Astrocyte of the cerebellum (primary cell): ENCODE data around the gene GOLIM4.

Experiments used
- DNase-seq: peaks from one replicate; pipeline ENCODE4 v3.0.0-alpha.2; 2011; ENCODE audit warnings: low read depth
- H3K4me3 ChIP-seq: 2 replicates; pipeline ENCODE4 v1.5.1; 2011; ENCODE audit warnings: mild to moderate bottlenecking, low read depth, low read length, moderate library complexity
- in situ Hi-C: cut with HindIII; loops from 2 replicates; pipeline ENCODE4 v1.10.0; 2017; ENCODE audit warnings: low sequenced_read_pairs
- TF ChIP-seq, protein P1 (sequence below): IDR thresholded peaks from 2 replicates; pipeline ENCODE4 v1.5.1; 2012; ENCODE audit warnings: low read length, low read depth, moderate library complexity, mild to moderate bottlenecking; ENCODE audit errors: missing control alignments

GOLIM4 gene

DNA sequence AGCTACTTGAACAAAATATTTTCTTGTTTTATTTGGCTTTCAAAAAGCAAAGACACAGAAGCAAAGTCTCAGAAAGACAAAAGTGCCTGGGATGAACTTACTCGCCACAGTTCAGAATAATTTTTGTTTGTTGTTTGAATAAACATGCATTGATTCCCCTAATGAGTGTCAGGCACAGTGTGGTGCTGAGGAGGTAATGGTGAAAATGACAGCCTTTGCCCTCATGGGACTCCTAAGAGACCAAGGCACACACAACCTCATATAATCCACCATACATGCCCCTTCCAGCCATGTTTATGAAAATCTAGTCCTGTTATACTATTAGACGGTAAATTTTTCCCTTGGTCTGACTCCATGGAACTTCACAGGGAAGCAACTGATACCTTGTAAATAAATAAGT, 2.5 kb downstream of the GOLIM4 start:
- in situ Hi-C loops = no loop called here
- peak overlapping the region; percentile 91 for H3K4me3 ChIP-seq
- TF ChIP-seq, protein P1, sequence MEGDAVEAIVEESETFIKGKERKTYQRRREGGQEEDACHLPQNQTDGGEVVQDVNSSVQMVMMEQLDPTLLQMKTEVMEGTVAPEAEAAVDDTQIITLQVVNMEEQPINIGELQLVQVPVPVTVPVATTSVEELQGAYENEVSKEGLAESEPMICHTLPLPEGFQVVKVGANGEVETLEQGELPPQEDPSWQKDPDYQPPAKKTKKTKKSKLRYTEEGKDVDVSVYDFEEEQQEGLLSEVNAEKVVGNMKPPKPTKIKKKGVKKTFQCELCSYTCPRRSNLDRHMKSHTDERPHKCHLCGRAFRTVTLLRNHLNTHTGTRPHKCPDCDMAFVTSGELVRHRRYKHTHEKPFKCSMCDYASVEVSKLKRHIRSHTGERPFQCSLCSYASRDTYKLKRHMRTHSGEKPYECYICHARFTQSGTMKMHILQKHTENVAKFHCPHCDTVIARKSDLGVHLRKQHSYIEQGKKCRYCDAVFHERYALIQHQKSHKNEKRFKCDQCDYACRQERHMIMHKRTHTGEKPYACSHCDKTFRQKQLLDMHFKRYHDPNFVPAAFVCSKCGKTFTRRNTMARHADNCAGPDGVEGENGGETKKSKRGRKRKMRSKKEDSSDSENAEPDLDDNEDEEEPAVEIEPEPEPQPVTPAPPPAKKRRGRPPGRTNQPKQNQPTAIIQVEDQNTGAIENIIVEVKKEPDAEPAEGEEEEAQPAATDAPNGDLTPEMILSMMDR = no peak
- DNase-seq = no peak

DNA sequence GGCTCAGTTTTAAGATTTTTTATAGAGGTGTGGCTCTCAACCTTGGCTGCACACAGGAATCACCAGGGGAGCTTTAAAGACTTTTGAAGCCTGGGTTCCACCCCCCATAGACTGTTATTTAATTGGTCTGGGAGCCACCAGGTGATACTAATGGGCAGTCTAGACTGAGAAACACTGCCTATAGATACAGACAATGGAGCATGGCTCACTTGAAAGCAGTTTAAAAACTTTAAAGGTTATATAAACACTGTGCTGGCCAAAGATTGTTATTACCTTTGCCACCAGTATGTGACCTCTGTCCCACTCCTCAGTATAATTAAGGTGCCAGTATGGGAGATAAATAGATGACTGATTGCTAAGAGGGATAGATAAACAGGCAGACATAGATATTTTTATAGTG, 3.8 kb downstream of the GOLIM4 start:
- in situ Hi-C loops = no loop called here
- no peak for DNase-seq
- TF ChIP-seq, protein P1 = no peak
- no peak overlapping the region for H3K4me3 ChIP-seq

DNA sequence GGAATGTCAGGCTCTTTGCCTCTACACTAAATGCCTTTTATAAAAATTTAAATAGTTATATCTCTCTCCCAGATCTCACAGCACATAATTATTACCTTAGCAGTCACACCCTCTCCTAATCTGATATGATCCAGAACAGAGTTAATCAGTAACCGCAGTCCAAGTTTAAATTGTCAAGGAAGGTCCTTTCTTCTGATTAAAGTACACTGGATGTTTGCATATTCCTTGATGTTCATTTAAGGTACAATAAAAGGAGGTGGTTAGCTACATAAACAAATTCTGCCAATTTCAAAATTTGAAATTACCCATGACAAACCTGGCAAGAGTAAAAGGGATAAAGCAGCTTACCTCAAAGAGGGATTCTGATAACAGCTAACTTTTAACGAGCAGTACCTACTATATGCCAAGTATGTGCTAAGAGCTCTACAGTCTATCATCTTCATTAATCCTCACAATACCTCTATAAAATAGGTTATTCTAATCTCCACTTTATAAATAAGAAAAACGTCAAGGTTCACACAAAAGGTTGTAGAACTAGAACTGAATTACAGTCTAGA, 4.3 kb downstream of the GOLIM4 start:
- no peak for DNase-seq
- TF ChIP-seq, protein P1 = no peak
- in situ Hi-C loops = no loop called here
- no peak overlapping the region for H3K4me3 ChIP-seq

DNA sequence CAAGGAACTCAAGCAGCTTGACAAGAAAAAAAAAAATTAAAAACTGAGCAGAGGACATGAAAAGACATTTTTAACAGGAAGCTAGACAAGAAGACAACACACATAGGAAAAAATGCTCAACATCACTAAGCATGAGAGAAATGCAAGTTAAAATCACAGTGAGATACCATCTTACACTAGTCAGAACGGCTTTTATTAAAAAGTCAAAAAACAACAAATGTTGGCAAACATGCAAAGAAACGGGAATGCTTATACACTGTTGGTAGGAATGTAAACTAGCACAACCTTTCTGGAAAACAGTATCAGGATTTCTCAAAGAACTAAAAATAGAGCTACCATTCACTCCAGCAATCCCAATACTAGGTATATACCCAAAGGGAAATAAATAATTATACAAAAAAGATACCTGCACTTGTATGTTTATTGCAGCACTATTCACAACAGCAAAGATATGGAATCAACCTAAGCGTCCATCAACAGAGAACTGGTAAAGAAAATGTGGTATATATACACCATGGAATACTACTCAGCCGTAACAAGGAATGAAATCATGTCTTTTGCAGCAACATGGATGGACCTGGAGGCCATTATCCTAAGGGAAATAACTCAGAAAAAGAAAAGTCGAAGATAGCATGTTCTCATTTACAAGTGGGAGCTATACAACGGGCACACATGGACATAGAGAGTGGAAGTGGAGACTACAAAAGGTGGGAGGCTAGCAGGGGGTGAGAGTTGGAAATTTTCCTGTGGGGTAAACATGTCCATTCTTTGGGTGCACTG, 5.2 kb downstream of the GOLIM4 start:
- in situ Hi-C loops = no loop called here

DNA sequence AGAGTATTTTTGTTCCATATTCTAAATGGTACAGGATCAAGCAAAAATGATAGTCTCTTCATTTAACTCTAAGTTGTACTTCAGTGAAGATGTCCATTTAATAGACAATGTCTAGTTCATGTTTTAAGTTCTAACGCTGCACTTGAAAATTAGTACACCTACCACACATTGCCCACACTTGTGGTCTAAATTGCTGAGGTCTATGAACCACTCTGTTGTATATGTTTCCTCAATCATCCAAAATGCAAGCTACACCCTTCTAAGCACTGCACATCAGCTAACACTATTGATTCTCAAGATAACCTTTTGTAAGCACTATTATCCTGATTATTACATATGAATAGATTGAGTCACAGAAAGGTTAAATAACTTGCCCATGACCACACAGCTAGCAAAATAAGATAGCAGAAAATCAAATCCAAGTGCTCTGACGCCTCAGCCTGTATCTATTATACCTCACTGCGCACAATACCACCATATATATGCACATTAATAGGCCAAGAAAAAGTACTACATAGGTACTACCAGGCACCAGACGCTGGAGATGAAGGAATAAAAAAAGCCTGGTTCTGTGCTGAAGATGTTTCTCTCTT, 6.4 kb downstream of the GOLIM4 start:
- no peak overlapping the region for H3K4me3 ChIP-seq
- in situ Hi-C loops = no loop called here
- no peak for DNase-seq
- TF ChIP-seq, protein P1 = no peak

More for the DNA sequence above, 5.2 kb downstream of the GOLIM4 start:
- no peak for DNase-seq
- no peak overlapping the region for H3K4me3 ChIP-seq
- TF ChIP-seq, protein P1 = no peak

DNA sequence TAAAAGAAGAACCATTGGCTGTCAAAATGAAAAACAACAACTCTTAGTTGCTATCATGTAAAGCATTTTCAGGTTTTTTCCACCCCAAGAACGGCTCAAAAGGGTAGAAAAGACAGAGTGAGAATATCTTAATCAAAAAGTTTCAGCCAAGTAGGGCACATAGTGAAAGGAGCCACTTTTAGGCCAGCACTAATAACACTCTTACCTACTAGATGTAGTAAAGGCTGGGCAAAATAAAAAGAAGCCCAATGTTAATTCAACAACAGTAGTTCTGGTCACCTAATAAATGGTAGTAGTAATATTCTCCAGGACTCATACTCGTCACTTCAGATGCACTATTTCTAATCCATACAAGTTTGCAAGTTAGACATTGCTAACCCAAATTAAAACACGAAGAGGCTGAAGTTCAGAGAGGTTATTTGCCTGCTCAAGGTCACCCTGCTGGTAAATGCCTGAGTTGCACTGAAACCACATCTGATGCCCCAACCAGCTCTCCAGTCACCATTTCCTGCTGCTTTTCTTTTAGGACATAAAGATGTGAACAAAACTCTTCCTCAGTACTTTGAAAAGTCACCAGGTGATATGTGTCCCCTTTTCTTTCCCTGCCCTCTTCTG, 7.5 kb downstream of the GOLIM4 start:
- DNase-seq = no peak
- H3K4me3 ChIP-seq = no peak overlapping the region
- in situ Hi-C loops = no loop called here
- TF ChIP-seq, protein P1 = peak; percentile 13
